Panc1 (cell line): ENCODE results near the gene ZNF367. TPM values are rescaled to one million over a fixed set of nuclear protein-coding genes. Genes with fewer than 3 reads are reported as not detected.
"Not testable (repeated sequence)": the region's sequence is repeated elsewhere in the genome, so short reads cannot be mapped to it uniquely, and the experiment has no call there.

Source experiments
- ATAC-seq: fragments of 200-7000 bp; cut with Tn5 transposase; 2 replicates; pipeline ENCODE4 v1.9.1; 2020; ENCODE audit warnings: mild to moderate bottlenecking, moderate library complexity
- BruUV-seq: library from RNA; stranded (reverse); fragments of 400-500 nt; replicated peaks from 2 replicates; lab custom pipeline; 2021; lab: Mats Ljungman, UMichigan
- CTCF ChIA-PET: fragments of 300-600 bp; sonication (Branson Sonifier 250); formaldehyde crosslinking; loops from one replicate; lab custom pipeline; 2022; ENCODE audit warnings: antibody characterized with exemption; lab: Charles Lee
- POLR2A ChIA-PET: fragments of 300-600 bp; sonication (Branson Sonifier 250); formaldehyde crosslinking; loops from one replicate; lab custom pipeline; 2022; ENCODE audit warnings: antibody characterized with exemption; lab: Charles Lee
- DNase-seq: peaks from one replicate; pipeline ENCODE4 v3.0.0-alpha.2; 2010; ENCODE audit warnings: low read depth, low spot score
- H3K27ac ChIP-seq: 2 replicates; pipeline ENCODE4 v1.5.1; 2011; ENCODE audit warnings: mild to moderate bottlenecking, low read length, inconsistent platforms
- H3K27me3 ChIP-seq: fragments of 200-500 bp; sonication (Bioruptor generic); 2 replicates; pipeline ENCODE4 v1.6.0; 2014; ENCODE audit warnings: low read length, inconsistent platforms; ENCODE audit not compliant: control insufficient read depth, insufficient read depth
- H3K36me3 ChIP-seq: fragments of 200-500 bp; sonication (Bioruptor generic); 2 replicates; pipeline ENCODE4 v1.5.1; 2014; ENCODE audit warnings: inconsistent platforms, mild to moderate bottlenecking, low read length, moderate library complexity; ENCODE audit not compliant: control insufficient read depth, insufficient read depth
- H3K4me1 ChIP-seq: 2 replicates; pipeline ENCODE4 v1.5.1; 2011; ENCODE audit warnings: inconsistent platforms, mild to moderate bottlenecking, low read length, moderate library complexity; ENCODE audit not compliant: control insufficient read depth, insufficient read depth
- H3K4me3 ChIP-seq, 2 experiments: 2 replicates each; pipeline ENCODE4 v1.5.1; 2011 to 2012; ENCODE audit warnings: low read depth in 2 of 2, low read length in 2 of 2, mild to moderate bottlenecking in 2 of 2, inconsistent platforms in 1 of 2, moderate library complexity in 1 of 2
- H3K9me3 ChIP-seq: fragments of 200-500 bp; sonication (Bioruptor generic); 2 replicates; pipeline ENCODE4 v1.5.1; 2014; ENCODE audit warnings: low read depth, mild to moderate bottlenecking, inconsistent platforms, low read length, moderate library complexity; ENCODE audit not compliant: control insufficient read depth, insufficient read depth
- CTCF ChIP-seq: fragments of 450-650 bp; IDR thresholded peaks from 2 replicates; pipeline ENCODE4 v1.5.1; 2017; ENCODE audit warnings: mild to moderate bottlenecking
- POLR2AphosphoS5 ChIP-seq: IDR thresholded peaks from 2 replicates; pipeline ENCODE4 v1.6.1; 2012; ENCODE audit warnings: mild to moderate bottlenecking, low read depth, low read length, moderate library complexity
- REST ChIP-seq, 2 experiments: IDR thresholded peaks; 2 replicates each; pipeline ENCODE4 v1.6.1; 2011 to 2012; ENCODE audit warnings: low read depth in 2 of 2, control low read depth in 1 of 2, low read length in 1 of 2, mild to moderate bottlenecking in 1 of 2, moderate library complexity in 1 of 2; ENCODE audit not compliant: insufficient read depth in 1 of 2
- SIN3A ChIP-seq: IDR thresholded peaks from 2 replicates; pipeline ENCODE4 v1.6.1; 2012; ENCODE audit warnings: low read depth, mild to moderate bottlenecking, low read length, moderate library complexity, borderline replicate concordance; ENCODE audit not compliant: insufficient read depth
- TCF7L2 ChIP-seq: IDR thresholded peaks from 2 replicates; pipeline ENCODE4 v1.6.1; 2011; ENCODE audit warnings: mild to moderate bottlenecking, low read depth, low read length, inconsistent platforms
- in situ Hi-C: cut with HindIII; loops from 2 replicates; pipeline ENCODE4 v1.10.0; 2016; ENCODE audit warnings: low sequenced_read_pairs, low pct_unique_long_range_greater_than_20kb
- intact Hi-C: fragments of 100-400 bp; cut with micrococcal nuclease; formaldehyde crosslinking; loops from one replicate; pipeline ENCODE4 v1.10.0; 2022; ENCODE audit not compliant: unreplicated experiment
- total RNA-seq: library from RNA; stranded (reverse); gene quantifications from one replicate; pipeline ENCODE4 v1.2.1, GENCODE V29; 2021; ENCODE audit not compliant: unreplicated experiment

The ZNF367 gene
- total RNA-seq, 1 experiment from 2014 or later = 12.4 TPM

GRCh38 chr9:96367943-96368342 lies 50.2 kb downstream of the ZNF367 start:
- ChIA-PET POLR2A (interaction anchor here (0.6 kb wide), 1 partner anchor 19 kb away, joined by 3 read pairs; no protein-coding TSS in a partner anchor), CTCF (no interaction called here)
- in situ Hi-C loops (no loop called here), intact Hi-C loops (no loop called here)
- DNase-seq (no peak), ATAC-seq (no peak)
- TF ChIP-seq CTCF (no peak), REST (IDR thresholded peaks at IDR 0.05; ENCODE audit: insufficient read depth in 1 of 2, low read depth in 2 of 2, low read length in 1 of 2) (no peak), SIN3A (no peak)
- BruUV-seq = no TSS peak
- Histone ChIP-seq H3K36me3 (no peaks in the 10 kb centered on the region), H3K27ac (no peak overlapping the region), H3K27me3 (no peaks in the 10 kb centered on the region), H3K9me3 (no peaks in the 10 kb centered on the region), H3K4me3 (no peak overlapping the region), H3K4me1 (no peaks in the 10 kb centered on the region)

GRCh38 chr9:96363175-96363967 lies 54.8 kb downstream of the ZNF367 start:
- Histone ChIP-seq H3K4me3 (no peak overlapping the region), H3K36me3 (peaks cover 3% of the 10 kb centered on the region; the same call in 1 of the 2 replicates), H3K27me3 (no peaks in the 10 kb centered on the region), H3K9me3 (no peaks in the 10 kb centered on the region), H3K4me1 (no peaks in the 10 kb centered on the region), H3K27ac (no peak overlapping the region)
- CTCF ChIA-PET = no interaction called here
- BruUV-seq = TSS peak; percentile 58
- intact Hi-C loops = no loop called here
- ATAC-seq (no peak), DNase-seq (no peak)
- TF ChIP-seq TCF7L2 = no peak
- no peak for TF ChIP-seq REST (IDR thresholded peaks at IDR 0.05; ENCODE audit: insufficient read depth in 1 of 2, low read depth in 2 of 2, low read length in 1 of 2)
- no peak for TF ChIP-seq POLR2AphosphoS5
- TF ChIP-seq SIN3A = no peak
- no peak for TF ChIP-seq CTCF
- POLR2A ChIA-PET = no interaction called here
- in situ Hi-C loops = no loop called here

- H3K4me3 ChIP-seq, intact Hi-C loops, H3K4me1 ChIP-seq, BruUV-seq, DNase-seq, H3K36me3 ChIP-seq, H3K27ac ChIP-seq, ATAC-seq, H3K9me3 ChIP-seq, in situ Hi-C loops, H3K27me3 ChIP-seq, CTCF ChIA-PET: not testable (repeated sequence)
- POLR2A ChIA-PET = interaction anchor here (0.6 to 0.7 kb wide), 2 partner anchors 40 to 209 kb away, joined by 4 read pairs; no protein-coding TSS in a partner anchor
Measured at GRCh38 chr9:96362119-96362518, 56.1 kb downstream of the ZNF367 start.
